Glutamatergic neuron (in vitro differentiated cells): ENCODE data around the gene EXOC5. TPM values are rescaled to one million over a fixed set of nuclear protein-coding genes. Genes with fewer than 3 reads are reported as not detected.

Source experiments
- DNase-seq: peaks from one replicate; pipeline ENCODE4 v3.0.0; 2022
- H3K27ac Mint-ChIP-seq: one replicate; pipeline ENCODE4 v1.8.0; 2020; ENCODE audit warnings: mild to moderate bottlenecking, mixed read lengths, inconsistent platforms; ENCODE audit not compliant: unreplicated experiment
- H3K27me3 Mint-ChIP-seq: one replicate; pipeline ENCODE4 v1.8.0; 2020; ENCODE audit warnings: mild to moderate bottlenecking, moderate library complexity, mixed read lengths, inconsistent platforms; ENCODE audit not compliant: unreplicated experiment
- H3K36me3 Mint-ChIP-seq: one replicate; pipeline ENCODE4 v1.8.0; 2020; ENCODE audit warnings: mild to moderate bottlenecking, mixed read lengths, inconsistent platforms; ENCODE audit not compliant: unreplicated experiment
- H3K4me1 Mint-ChIP-seq: one replicate; pipeline ENCODE4 v1.8.0; 2020; ENCODE audit warnings: mild to moderate bottlenecking, low read depth, mixed read lengths, inconsistent platforms; ENCODE audit not compliant: unreplicated experiment
- H3K4me3 Mint-ChIP-seq: one replicate; pipeline ENCODE4 v1.8.0; 2020; ENCODE audit warnings: mild to moderate bottlenecking, mixed read lengths, inconsistent platforms; ENCODE audit not compliant: unreplicated experiment
- H3K9me3 Mint-ChIP-seq: one replicate; pipeline ENCODE4 v1.8.0; 2020; ENCODE audit warnings: mild to moderate bottlenecking, moderate library complexity, mixed read lengths, inconsistent platforms; ENCODE audit not compliant: unreplicated experiment
- total RNA-seq: library from RNA; stranded (reverse); fragmentation: NEBNext Ultra II Directional; extraction: Animal tissue kit (Norgen Biotek cat#: 25700); gene quantifications from one replicate; pipeline ENCODE4 v1.2.1, GENCODE V29; 2021; ENCODE audit not compliant: unreplicated experiment
- TF ChIP-seq, protein P1 (sequence below): fragments of 200-600 bp; sonication (generic); IDR thresholded peaks from one replicate; pipeline ENCODE4 v1.5.0; 2021; ENCODE audit not compliant: partially characterized antibody, unreplicated experiment

Gene EXOC5
- total RNA-seq, 1 donor from 2014 or later, result 170 TPM

DNA sequence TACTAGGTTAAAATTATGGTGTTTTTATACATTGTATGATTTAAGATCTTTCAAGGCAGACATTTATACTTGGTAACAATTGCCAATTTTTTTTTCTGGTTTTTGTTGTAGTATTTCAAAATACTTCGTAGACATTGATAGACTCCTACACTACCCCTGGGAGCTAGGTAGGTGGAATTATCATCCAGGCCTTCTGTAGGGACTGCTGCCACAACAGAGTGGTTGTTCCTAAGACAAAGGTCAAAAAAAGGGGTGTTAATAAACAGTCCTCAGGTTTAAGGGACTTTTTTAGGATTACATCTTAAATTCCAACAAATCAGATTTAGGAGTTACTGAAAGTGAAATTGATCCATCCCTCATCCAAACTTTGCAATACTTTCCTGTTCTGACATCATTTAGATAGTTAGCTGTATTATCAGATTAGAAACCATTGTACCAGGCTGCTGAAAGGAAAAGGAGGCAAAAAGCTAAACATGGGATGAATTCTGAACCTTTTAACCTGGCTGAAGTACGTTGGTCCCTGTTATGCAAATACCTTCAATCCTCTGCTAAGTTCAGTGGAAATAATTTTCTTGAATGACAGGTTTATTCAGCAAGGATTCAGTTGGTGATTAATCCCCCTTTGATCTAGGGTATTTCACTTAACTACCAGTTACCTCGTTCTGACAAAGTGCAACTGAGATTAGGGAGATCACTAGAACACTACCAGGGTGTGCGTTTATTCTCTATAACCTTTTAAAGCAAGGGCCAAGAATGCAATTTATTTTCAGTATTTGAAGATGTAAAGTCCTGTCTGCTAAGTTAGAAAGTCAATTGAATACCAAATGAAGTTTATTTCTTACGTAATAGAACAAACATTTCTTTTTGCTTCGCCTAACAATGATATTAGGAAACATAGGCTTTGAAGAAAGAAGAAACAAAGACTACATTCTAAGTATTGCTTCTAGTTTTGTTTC lies 23.3 kb upstream of the EXOC5 start:
- Mint-ChIP-seq H3K4me1 (no peaks in the 10 kb centered on the region), H3K4me3 (no peak overlapping the region), H3K36me3 (no peaks in the 10 kb centered on the region), H3K27me3 (no peaks in the 10 kb centered on the region), H3K27ac (no peak overlapping the region), H3K9me3 (no peaks in the 10 kb centered on the region)
- TF ChIP-seq, protein P1, sequence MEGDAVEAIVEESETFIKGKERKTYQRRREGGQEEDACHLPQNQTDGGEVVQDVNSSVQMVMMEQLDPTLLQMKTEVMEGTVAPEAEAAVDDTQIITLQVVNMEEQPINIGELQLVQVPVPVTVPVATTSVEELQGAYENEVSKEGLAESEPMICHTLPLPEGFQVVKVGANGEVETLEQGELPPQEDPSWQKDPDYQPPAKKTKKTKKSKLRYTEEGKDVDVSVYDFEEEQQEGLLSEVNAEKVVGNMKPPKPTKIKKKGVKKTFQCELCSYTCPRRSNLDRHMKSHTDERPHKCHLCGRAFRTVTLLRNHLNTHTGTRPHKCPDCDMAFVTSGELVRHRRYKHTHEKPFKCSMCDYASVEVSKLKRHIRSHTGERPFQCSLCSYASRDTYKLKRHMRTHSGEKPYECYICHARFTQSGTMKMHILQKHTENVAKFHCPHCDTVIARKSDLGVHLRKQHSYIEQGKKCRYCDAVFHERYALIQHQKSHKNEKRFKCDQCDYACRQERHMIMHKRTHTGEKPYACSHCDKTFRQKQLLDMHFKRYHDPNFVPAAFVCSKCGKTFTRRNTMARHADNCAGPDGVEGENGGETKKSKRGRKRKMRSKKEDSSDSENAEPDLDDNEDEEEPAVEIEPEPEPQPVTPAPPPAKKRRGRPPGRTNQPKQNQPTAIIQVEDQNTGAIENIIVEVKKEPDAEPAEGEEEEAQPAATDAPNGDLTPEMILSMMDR, result no peak
- DNase-seq, result no peak

DNA sequence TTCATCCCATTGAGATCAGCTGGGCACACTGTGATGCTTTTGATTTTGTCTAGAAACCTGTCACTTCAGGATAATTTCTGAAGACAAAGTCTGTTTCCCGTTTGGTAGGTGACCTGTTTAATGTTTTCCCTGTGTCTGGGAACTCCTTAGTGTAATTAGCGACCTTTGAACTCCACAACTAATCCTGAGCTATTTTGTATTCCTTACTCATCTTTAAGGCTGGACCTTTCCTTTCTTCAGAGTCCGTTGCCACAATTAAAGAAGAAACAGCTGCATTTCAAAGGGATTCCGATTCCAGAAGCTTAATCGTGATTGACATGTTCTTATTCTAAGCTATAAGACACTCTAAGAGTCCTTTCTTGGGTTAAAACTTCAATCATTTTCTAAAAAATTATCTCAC lies 22.0 kb upstream of the EXOC5 start:
- Mint-ChIP-seq H3K36me3 (no peaks in the 10 kb centered on the region), H3K27me3 (no peaks in the 10 kb centered on the region), H3K27ac (no peak overlapping the region), H3K4me3 (no peak overlapping the region), H3K4me1 (no peaks in the 10 kb centered on the region), H3K9me3 (no peaks in the 10 kb centered on the region)
- TF ChIP-seq, protein P1, result no peak
- DNase-seq, result no peak

DNA sequence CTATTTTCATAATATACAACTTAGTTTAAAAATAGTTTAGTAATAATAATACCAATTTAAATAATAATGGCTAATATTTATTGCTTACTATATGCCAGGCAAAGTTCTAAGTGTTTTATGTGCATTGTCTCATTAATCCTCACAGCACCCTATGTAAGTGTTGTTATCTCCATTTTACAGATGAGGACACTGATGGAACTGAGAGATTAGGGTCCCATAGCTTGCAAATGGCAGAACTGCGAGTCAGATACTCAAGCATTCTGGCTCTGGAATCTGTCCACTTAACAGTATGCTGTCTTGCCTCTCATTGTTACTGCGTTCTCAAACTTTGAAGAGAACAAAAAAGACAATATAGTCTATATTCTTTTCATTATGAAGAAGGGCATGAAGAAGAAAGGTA lies 19.0 kb upstream of the EXOC5 start:
- Mint-ChIP-seq H3K4me3 (no peak overlapping the region), H3K36me3 (no peaks in the 10 kb centered on the region), H3K4me1 (no peaks in the 10 kb centered on the region), H3K9me3 (no peaks in the 10 kb centered on the region), H3K27ac (no peak overlapping the region), H3K27me3 (no peaks in the 10 kb centered on the region)
- TF ChIP-seq, protein P1, result no peak
- DNase-seq, result no peak

DNA sequence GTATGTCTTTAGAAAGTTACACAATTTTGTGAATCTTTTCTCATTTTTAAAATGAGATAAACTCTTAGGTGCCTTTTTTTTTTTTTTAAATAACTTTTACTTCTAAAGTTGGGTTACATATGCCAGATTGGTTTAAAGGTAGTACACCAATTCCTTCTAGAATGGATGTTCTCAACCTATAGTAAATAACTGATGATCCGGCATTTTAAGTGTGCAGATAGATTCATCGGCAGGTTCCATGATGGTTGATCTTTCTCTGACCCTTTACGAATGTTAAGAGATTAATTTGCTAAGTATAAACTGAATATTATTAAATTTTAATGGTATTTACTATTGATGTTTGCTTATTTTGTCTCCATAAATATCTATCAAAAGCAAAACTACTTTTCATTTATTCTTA lies 8.4 kb upstream of the EXOC5 start:
- Mint-ChIP-seq H3K4me3 (no peak overlapping the region), H3K4me1 (no peaks in the 10 kb centered on the region), H3K27me3 (no peaks in the 10 kb centered on the region), H3K9me3 (no peaks in the 10 kb centered on the region), H3K36me3 (no peaks in the 10 kb centered on the region), H3K27ac (no peak overlapping the region)
- no peak for DNase-seq
- TF ChIP-seq, protein P1, result no peak

DNA sequence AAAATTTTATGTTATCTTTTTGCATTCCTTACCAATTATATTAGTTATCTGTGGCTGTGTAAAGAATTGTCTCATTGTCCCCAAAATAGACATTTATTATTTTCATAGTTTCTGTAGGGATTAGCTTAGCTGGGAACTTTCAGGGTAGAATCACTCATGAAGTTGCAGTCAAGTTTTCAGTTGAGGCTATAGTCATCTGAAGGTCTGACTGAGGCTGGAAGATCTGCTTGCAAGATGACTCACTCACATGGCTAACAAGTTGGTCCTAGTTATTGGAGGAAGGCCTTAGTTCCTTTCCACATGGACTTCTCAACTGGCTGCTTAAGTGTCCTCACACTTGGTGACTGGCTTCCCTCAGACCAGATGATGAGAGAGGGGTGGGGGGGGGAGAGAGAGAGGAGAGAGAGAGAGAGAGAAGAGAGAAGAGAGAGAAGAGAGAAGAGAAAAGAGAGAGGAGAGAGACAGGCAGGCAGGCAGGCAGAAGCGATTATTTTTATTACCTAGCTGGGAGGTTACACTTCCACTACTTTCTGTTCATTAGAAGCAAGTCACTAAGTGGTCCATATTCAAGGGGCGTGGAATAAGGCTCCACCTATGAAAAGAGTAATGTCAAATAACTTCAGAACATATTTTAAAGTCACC lies 6.4 kb upstream of the EXOC5 start:
- H3K9me3 Mint-ChIP-seq, result peaks cover 6% of the 10 kb centered on the region
- no peak overlapping the region for H3K27ac Mint-ChIP-seq
- H3K4me3 Mint-ChIP-seq, result no peak overlapping the region
- no peaks in the 10 kb centered on the region for H3K36me3 Mint-ChIP-seq
- no peak for DNase-seq
- peaks cover 3% of the 10 kb centered on the region for H3K27me3 Mint-ChIP-seq
- peaks cover 13% of the 10 kb centered on the region for H3K4me1 Mint-ChIP-seq
- TF ChIP-seq, protein P1, result no peak
